Heart right ventricle (tissue), 12 donors: Measurements from ENCODE around the gene CTXN3. TPM values are rescaled to one million over a fixed set of nuclear protein-coding genes. Genes with fewer than 3 reads are reported as not detected.

Experiments used
- polyA plus RNA-seq, 2 donors: library from polyadenylated mRNA; stranded (reverse); fragments of 200-250 nt; gene quantifications; one replicate each; pipeline ENCODE4 v1.2.3, GENCODE V29; 2013
- total RNA-seq, 10 donors: library from RNA; stranded (reverse); fragmentation: NEBNext Ultra II Directional in 3 of 10; extraction: Animal tissue kit (Norgen Biotek cat#: 25700) in 3 of 10; gene quantifications; one replicate each; pipeline versions ENCODE4 v1.2.1 to v1.2.4, GENCODE V29; 2021 to 2023
- donor health status: ischemic (EF 13 %, LVEDD 7.1; RV severe dilation, severe dysfunction).
- donor health status: healthy with polysubstance abuse.
- donor health status: DM: no; HTN: yes; CAD: no.
- donor health status: DM: no; HTN: no; CAD: no.
- donor health status: ischemic (EF 25% LVEDD 6.9; RV normal size, moderate dysfunction).
- donor health status: ischemic (EF 25% LVEDD 5.7; RV mildly dilated, moderate dysfunction).
- donor health status: healthy.
- donor health status: nonischemic (EF 11% LVEDD 7.7; RV severe dilation, severe dysfunction).
- donor health status: DM: yes; HTN: yes; CAD: no.
- donor health status: PGD.
- donor health status: ischemic (EF 29% LVEDD 5.4; RV normal size, mild dysfunction).
- donor health status: nonischemic (EF 23%, LVEDD 6.1; RV moderate dilation, normal function).

Gene CTXN3
- total and polyA plus RNA-seq, 12 donors: not detected

Other genes with a start within 250 kb of the CTXN3 start
- 10 to 100 TPM; 20.6 to 30.6 (median 23.8) TPM for gene PRRC1, start 131.4 kb upstream of the CTXN3 start, total RNA-seq
- gene PRRC1, start 131.4 kb upstream of the CTXN3 start, polyA plus RNA-seq: 10 to 100 TPM; 13.3 to 15.4 TPM
- under 1 TPM in 3 of 10 donors, not detected in 7; 0.32 to 0.76 (median 0.33) TPM for gene CCDC192, start 54.3 kb downstream of the CTXN3 start, total RNA-seq
- under 1 TPM in 1 of 2 donors, not detected in 1; 0.13 TPM for gene CCDC192, start 54.3 kb downstream of the CTXN3 start, polyA plus RNA-seq